Neural progenitor cell (in vitro differentiated cells): Measurements from ENCODE around the gene PRCP.

Experiments used
- CTCF ChIP-seq: fragments of 200-600 bp; sonication (generic); IDR thresholded peaks from 2 replicates; pipeline ENCODE4 v1.5.1; 2017; ENCODE audit warnings: antibody characterized with exemption, mild to moderate bottlenecking
- EZH2 ChIP-seq: fragments of 200-600 bp; sonication (generic); IDR thresholded peaks from 2 replicates; pipeline ENCODE4 v1.6.1; 2017; ENCODE audit warnings: antibody characterized with exemption, mild to moderate bottlenecking, moderate library complexity
- EZH2phosphoT487 ChIP-seq: fragments of 200-600 bp; sonication (generic); IDR thresholded peaks from 2 replicates; pipeline ENCODE4 v1.6.1; 2017; ENCODE audit warnings: antibody characterized with exemption

GRCh38 chr11:82791779-82792178, 108.5 kb downstream of the PRCP start:
- TF ChIP-seq EZH2 (no peak), CTCF (no peak), EZH2phosphoT487 (no peak)
